Endothelial cell of umbilical vein (primary cell): ENCODE data around the gene DENND5B.

Experiments
- CTCF ChIP-seq, 2 donors: IDR thresholded peaks; 1 replicate in 1 of 2; 2 replicates in 1 of 2; pipeline ENCODE4 v1.5.1; 2011; ENCODE audit warnings: low read length in 2 of 2, mild to moderate bottlenecking in 2 of 2, moderate library complexity in 2 of 2, control low read depth in 1 of 2, inconsistent platforms in 1 of 2, low read depth in 1 of 2; ENCODE audit not compliant: insufficient read depth in 1 of 2; ENCODE audit errors: extremely low read depth in 1 of 2
- EZH2 ChIP-seq: IDR thresholded peaks from 2 replicates; pipeline ENCODE4 v1.6.1; 2012; ENCODE audit warnings: borderline replicate concordance, low read depth, mild to moderate bottlenecking, moderate library complexity, low read length, inconsistent platforms; ENCODE audit not compliant: severe bottlenecking
- FOS ChIP-seq: IDR thresholded peaks from 2 replicates; pipeline ENCODE4 v1.6.1; 2011; ENCODE audit warnings: mild to moderate bottlenecking, low read length, moderate library complexity, borderline replicate concordance; ENCODE audit not compliant: insufficient read depth
- POLR2A ChIP-seq: IDR thresholded peaks from 2 replicates; pipeline ENCODE4 v1.6.1; 2012; ENCODE audit warnings: low read depth, mild to moderate bottlenecking, control low read depth, low read length
- POLR2AphosphoS5 ChIP-seq: IDR thresholded peaks from 2 replicates; pipeline ENCODE4 v1.6.1; 2012; ENCODE audit warnings: low read depth, mild to moderate bottlenecking, control low read depth, low read length, moderate library complexity; ENCODE audit not compliant: insufficient read depth

GRCh38 chr12:31629756-31630732 is 39.1 kb upstream of the DENND5B start:
- no peak for TF ChIP-seq CTCF (IDR thresholded peaks at IDR 0.05; ENCODE audit: extremely low read depth in 1 of 2, insufficient read depth in 1 of 2, low read depth in 1 of 2, low read length in 2 of 2)
- no peak for TF ChIP-seq FOS
- no peak for TF ChIP-seq POLR2A
- TF ChIP-seq POLR2AphosphoS5, result no peak
- no peak for TF ChIP-seq EZH2
